Measurements from ENCODE around the gene DPYSL3.

The DPYSL3 gene

DNA sequence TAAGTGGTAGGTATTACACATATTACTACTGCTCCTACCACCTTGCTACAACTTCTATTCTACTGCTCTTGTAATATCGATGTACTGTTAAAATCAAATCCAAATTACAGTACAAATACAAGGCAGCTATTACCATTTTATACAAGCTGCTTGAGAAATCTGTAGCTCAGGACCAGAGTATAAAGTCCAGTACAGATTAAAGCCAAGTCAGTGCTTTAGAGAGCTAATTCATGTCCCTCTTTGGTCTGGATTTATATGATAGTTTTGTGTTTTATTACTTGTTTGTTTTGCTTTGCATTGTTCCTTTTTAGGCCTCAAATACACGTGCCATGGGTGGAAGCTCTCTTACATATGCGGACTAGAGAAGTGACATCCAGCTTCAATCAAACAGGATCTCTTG, 75.8 kb downstream of the DPYSL3 start:
- DNase-seq = no peak

DNA sequence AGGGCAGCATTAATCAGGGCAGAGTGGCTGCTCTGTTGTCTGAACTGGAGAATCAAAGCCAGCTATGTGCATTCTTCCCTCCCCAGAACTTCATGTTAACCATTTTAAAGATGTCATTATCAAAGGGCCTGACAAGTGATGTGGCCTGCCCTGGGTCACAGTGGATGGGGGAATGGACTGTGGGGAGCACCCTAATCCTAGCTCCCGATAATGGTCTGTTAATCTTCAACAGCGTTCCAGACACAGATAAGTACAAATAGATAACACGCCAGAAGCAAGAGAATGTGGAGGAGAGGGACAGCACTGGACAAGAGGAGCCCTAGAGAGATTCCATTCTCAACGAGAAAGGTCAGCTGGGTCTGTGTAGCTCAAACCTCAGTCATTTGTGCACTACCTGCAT, 77.5 kb downstream of the DPYSL3 start:
- DNase-seq = no peak

DNA sequence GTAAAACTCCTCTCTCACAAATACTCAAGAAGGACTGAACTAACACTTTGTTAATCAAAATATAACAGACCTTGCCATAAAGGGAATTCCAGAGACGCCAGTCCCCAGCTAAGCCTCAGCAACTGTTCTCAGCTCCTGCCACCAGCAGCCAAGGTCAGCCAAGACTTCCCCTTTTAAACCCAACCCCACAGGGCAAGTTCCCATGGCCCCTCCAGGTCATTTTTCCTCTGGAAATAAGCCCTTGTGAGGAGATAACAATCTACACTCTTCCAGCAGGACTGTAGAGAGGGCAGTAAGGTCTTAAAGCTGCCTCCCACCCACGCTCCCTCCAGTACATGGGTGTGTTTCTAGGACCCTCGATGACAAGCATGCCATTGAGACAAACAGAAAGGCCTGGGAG, 78.3 kb downstream of the DPYSL3 start:
- DNase-seq = no peak

DNA sequence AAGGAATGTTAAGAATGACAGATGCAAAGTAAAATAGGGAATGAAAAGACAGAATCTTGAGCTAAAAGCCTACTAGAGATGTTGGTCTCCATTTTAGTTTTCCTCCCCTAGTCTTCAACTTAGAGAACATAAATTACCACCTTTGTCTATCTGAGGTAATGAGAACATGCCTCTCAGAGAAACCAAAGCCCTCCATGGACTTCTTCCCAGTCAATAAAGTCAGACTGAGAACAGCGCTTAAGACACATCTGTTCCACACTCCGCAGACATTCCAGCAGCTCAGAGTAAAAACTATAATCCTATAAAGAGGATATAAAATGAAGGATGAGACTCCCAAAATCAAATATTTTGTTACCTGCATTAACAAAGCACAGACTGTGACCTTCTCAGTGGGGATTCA, 79.2 kb downstream of the DPYSL3 start:
- no peak for DNase-seq

DNA sequence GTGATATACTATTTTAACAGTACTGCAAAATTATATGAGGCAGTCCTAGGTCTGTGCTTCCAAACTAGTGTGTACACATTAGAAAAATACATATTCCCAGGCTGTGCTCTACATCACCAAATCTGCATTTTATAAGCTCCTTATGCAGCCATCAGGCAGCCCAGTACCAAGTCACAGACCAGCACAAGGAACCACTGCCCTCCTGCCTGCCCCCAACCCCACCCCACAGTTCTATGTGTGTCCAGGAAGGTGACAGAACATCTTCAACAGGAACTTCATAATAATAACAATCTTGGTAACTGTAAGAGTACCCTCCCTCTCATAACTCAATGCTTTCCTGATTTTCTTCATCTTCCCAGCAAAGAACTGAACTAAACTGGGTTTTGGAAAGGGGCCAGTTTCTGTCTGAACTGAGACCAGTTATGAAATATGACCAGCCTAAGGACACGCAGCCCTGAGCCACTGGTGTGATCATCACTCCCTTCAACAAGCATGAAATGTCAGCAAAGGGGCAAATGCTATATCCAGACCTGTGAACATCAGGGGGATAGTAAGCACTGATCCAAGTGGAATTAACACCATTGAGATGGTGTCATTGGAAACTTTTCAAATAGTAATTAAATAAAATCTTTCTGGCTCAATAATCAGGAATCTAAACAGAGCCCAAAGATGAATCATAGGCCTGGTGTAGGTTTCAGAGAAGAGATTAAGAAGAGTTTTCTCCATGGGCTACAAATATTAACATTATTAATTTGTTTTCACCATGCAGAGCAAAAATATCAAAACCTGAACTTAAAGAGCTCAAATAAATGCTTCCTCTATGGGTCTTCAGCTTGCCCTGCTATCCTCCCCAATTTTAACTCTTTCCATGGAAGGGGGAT, 82.1 kb downstream of the DPYSL3 start:
- DNase-seq = no peak

DNA sequence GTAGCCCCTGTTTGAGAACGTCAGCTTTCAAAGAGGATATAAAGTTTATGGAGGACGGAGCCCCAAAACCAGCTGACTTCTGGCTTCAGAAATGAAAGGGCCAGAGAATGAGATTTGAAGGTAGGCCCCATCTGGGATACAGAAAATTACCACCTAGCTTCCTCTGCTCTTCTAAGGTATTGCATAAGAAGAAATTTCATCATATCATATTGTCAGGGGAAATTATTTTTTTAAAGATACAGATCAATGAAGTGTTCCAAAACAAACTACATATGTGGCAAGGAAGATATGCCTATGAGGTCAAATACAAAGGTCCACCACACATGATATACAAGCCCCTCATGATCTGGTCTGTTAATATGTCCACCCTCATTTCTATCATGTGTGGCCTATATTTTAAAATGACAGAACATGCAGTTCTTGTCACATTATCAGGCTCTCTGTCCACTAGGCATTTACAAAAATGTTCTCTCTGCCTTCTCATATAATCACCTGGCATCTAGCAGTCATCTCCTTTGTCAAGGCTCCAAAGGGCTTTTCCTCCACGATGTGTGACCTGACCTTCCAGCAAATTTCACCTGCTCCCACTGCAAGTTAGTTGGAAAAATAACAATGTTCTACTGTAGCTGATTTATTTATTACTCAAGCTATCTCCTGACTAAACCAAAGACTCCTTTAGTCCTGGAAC, 83.1 kb downstream of the DPYSL3 start:
- DNase-seq = no peak

DNA sequence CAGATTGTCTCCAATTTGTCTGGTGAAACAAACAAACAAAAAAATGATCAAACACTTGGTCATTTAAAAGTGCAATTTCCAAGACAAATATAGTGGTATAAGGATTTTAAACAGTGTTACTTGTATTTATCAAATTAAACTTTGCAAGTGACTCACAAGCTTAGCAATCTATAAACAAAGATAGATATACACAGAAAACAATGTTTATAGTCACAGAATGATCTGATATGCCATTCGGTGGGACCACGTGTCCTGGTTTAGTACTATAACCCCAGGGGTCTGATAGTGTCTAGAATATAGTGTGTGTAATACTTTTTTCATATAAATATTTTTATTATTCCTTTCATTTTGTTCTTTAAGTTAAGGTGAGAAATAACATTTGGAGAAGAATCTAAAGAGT, 91.3 kb downstream of the DPYSL3 start:
- no peak for DNase-seq

DNA sequence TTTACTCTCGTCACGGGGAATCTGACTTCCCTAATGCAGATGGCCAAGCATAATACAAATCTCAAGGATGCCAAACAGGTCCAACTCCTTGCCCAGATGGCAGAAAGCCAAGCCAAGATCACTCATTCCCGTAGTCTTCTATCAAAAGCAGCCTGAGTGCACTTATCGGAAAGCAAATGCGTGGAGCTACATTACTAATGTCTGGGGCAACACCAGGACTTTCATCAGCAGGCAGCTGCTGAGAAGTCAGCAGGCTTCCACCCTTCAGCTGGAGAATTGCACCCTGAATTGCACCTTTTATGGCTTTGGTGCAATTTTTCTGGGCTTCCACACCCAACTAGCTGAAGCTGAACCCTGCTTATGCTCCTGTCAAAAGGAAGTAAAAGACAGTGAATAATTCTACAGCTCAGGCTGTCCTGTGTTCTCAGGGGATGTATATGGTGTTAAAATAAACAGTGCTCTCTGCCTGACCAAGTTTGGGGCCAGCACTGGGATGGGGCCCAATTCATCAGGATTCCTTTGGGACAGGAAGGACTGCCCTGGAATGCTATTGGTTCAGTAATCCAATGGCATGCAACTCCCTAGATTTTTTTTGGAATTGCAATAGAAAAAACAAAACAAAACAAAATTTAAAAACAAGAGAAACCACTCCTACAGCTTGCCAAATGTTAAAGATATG, 92.6 kb downstream of the DPYSL3 start:
- DNase-seq = no peak

DNA sequence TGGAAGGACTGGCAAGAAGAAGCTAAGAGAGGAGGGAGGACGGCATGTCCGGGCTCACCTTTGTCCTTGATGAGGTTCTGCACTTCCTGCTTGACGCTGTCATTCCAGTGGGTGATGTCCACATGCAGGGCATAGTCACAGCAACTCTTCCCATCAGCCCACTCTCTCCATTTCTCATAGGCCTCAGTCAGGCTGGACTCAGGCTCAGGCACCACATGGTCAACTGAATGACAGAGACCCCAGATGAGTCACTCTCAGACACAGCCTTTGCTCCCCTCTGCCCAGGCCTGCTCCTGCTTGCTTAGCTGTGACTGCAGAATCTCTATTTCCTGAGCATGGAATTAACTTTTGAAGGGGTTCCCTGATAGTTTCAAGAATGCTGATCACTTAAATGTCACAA, 94.2 kb downstream of the DPYSL3 start:
- DNase-seq = no peak

DNA sequence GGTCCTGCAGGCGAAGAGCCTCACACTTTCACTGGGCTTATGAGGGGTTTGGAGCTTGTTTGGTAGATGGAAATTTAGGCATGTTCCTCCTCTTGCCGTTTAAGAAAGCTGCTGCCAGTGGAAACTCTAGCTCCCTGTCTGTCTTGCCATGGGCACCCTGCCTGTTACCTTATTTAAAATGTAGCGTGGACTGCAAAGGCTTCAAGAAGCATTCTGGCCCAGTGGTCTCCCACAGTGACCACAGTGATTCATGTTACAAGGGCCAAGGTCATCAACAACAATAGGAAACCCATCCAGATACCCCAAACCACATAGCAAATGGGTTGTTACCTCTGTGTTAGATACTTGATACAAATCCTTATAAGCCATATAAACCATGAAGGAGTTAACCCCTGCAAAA, 96.6 kb downstream of the DPYSL3 start:
- DNase-seq = no peak

DNA sequence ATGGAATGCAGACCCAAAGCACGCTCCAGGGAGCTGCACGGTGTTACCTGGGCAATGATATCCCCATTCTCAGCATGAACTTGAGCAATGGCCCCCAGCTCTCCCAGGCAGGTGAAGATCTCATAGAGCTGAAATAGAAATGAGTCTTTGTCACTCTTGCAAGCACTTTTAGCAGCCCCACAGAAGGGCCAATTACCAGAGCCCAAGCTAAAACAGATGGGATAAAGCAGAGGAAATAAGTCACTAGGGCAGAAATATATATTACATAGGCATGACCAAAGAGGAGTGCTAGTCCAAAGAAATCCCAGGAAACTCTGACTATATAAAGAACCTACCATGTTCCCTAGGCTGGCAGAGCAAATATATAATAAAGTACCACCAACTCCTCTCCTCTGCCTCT, 97.3 kb downstream of the DPYSL3 start:
- no peak for DNase-seq

DNA sequence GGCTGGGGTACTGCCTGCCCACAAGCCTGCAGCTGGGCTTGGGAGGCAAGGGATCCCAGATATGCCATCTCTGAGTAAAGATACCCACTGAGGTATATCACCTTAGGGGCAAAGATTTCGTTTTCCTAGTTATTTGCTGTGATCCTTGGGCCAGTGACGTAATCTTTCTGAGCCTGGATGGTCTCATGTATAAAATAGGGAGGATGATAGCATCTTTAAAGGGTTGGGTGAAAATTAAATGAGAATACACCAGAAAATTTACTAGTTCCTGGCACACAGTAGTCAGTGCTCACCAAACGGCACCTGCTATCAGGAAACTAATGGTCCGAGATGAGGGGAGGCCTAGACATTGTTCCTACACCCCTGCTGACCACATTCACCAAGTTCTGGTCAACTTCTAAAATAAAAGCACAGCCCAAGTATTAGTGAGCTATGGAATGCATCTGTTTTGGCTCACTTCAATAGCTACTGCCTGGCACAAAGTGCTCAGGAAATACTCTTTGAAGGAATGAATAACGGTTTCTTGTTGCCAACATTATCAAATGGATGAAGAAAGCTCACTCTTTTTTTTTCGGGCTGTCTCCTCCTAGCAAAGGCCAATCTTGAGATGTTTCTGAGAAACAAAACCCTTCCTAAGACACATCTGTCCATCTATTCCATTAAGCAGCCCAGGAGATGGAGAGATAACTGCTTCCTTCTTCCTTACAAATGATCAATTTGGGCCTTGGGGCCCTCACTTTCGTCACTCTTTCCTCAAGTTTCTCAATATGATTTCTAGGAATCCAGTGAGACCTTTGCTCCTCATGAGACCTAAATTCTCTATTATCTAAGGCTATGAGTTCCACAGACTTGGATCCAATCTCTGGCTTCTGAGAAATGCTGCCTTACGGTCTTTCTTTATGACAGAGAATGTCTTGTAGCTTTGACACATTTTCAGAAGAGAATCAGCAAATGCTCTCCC, 98.2 kb downstream of the DPYSL3 start:
- no peak for DNase-seq

DNA sequence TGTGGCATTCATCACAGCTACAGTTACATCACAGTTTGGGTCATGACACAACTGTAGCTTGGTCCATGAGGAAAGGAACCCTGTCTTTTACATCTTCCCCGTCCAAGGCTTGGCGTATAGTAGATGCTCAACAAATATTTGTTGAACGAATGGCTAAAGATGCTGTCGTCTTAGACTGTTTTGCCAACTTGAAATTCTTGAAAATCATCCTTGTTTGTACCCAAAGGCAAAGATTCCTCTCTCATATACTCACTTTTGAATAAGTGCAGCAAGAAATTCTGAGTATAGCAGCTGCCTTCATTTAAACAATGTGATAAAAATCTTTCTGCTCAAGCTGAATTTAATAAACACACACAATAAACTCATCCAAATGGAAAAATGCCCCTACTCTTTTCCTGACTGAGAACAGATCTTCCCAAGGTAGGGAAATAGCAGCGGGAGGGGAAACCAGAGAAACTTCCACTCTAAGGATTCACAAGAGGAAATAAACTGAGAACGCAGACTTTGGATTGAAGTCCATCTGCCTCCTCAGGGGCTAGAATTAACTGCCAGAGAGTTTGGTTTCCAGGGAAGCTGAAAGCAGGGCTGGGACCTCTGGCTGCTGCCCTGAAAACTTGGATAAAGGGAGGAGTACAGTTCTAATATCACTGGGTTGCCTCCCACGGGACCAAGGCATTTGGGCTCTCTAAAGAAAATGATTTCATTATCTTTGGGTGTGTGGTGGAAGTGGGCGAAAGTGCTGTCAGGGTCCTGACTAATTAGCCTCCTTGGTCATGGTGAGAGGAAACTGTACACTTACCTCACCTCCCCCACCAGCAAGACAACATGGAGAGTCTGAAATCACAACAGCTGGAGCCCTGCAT, 99.1 kb downstream of the DPYSL3 start:
- no peak for DNase-seq

DNA sequence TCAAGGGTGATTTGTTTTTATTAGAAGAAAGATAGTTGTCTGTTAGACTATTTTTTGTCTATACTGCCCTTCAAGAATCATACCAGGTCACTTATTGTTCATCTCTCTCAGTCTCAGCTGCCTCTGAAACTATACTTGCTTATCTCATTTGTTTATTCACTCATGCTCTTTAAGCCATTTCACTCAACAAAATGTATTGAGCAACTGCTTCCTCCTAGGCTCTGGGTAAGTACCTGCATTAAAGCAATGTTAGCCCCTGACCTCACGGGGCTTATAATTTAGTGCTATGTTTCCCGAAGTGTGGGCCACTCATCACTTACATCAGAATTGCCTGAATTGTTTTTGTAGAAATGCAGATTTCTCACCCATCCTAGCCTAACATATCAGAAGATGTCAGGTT, 100.9 kb downstream of the DPYSL3 start:
- DNase-seq = no peak

DNA sequence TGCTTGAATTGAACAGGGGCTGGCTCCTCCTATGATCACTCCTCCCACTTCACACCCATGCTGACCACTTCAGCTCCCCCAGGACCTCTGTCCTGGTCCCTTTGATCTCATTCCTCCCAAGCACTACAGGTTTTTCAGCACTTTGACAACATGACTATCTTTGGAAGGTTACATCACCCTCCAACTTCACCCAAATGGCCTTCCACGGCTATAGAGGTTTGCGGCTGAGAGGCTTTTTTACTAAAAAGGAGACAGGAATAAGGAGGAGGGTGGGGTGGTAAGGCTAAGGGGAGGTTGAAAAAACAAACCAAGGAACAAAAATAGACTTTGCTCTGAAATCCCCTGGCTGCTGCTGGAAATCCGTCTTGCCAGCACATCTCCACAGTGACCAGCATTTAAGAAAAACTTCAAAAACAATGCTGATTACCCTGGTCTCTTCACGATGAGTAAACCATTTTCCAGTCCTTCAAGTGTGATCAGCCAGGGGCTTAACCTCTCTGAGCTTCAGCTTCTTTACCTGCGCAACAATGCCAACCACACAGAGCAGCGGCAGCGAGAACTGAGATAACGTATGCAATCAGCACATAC, 102.7 kb downstream of the DPYSL3 start:
- DNase-seq = no peak

DNA sequence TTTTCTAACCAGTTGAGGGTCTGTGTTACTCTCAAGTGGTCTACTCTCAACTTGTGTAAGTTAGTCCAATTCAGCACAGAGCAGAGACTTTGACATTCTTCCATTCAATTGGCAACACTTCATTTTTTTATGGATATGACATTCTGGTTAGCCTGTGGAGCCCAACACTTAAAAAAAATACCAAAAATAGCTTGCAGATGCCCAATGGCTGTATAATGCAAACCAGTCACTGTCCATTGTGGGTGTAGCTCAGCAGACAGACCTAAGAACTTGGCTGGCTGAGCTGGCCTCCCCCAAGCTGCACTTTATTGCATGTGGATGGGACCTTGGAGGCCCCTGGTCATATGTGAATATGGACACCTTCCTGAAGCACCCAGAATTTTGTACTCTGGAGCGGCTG, 103.2 kb downstream of the DPYSL3 start:
- DNase-seq = no peak

DNA sequence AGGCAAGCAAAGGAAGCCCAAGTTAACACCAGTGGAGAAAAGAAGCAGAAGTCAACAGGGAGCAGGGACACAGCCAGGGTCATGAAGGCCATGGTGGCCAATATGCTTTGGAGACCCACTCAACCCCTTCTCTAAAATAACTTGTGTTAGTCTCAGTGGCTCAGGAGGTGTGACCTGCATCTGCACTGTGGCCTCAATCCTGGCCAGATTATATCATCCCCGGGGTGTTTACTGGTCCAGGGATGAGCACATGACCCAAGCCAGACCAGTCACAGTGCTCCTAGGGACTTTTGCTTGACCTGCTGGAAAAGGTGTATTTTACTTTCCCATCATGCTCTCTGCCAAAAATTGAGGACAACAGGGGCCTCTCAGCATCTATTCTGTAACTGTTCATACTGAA, 105.2 kb downstream of the DPYSL3 start:
- no peak for DNase-seq

DNA sequence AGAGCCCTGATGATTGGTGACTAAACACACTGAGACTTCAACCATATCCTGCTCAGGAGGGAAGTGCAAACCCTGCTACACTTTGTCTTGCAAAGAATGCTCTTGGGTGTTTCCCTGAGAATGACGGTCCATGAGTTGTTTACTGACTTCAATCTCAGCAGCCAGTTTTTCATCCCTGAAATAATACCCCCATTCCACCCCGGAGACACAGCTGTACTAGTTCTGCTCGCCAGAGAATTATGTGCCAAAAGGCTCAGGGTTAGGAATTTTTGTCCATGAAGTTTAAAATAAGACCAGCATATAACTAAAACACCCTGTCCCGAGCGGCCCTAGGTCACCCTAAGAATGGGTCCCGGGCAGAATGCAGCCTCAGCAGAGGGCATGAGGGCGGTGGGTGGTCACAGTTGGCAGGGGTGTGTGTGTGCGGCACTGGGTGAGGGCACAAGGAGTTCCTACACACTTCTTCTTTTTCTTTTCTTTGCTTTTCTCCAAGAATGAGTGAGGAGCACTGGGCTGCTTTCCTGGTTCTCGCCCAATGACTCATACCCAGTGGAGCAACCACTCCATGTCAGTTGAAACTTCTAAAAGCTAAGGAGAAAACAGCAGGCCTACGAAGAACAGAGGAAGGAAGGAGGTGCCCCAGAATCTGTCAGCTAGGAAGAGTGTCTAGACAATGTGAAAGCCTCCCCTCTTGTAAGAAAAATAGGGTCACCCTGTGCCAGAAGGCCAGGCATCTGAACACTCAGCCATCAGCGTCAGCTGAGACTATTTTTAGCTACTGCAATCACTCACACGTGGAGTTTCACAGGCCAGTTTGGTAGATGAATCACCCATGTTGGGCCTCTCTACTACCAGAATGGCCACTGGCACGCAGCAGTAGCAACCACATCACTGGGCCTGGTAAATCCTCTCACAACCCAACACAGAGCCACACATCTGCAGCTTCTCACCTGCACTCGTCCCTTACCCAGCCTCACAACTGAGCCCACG, 105.9 kb downstream of the DPYSL3 start:
- DNase-seq = no peak

DNA sequence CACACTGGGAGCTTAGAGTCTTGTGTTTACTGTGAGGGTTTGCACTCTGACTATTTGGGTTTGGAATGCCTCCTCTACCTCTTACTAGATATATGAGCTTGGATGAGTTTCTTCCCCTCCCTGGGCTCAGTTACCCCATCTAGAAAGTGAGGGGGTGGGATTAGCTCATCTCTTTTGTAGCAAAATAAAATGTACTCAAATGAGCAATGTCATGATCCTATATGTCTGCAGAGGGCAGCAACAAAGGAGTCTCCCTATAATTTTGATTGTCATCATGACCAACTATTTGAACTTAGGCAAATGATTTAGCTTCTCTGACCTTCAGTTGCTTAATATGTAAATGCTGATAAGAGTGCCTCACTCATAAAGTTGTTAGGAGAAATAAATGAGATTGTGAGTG, 109.0 kb downstream of the DPYSL3 start:
- DNase-seq = no peak

Data from NCI-H1048 (cell line).